Trophoblast cell (in vitro differentiated cells and primary cell): ENCODE measurements around the gene SDK2.

Source experiments
- DNase-seq, 2 donors: peaks; one replicate each; pipeline ENCODE4 v3.0.0-alpha.2; 2016
- H2AFZ ChIP-seq: 2 replicates; pipeline ENCODE4 v1.6.1; 2013; ENCODE audit warnings: low read length, moderate library complexity, mild to moderate bottlenecking; ENCODE audit not compliant: insufficient read depth, poor library complexity
- H2AK5ac ChIP-seq: 2 replicates; pipeline ENCODE4 v1.6.1; 2013; ENCODE audit warnings: mild to moderate bottlenecking, low read length
- H2BK120ac ChIP-seq: 2 replicates; pipeline ENCODE4 v1.6.1; 2013; ENCODE audit warnings: low read length, mild to moderate bottlenecking, moderate library complexity; ENCODE audit not compliant: insufficient read depth, poor library complexity
- H2BK12ac ChIP-seq: 2 replicates; pipeline ENCODE4 v1.6.1; 2013; ENCODE audit warnings: mild to moderate bottlenecking, low read length, moderate library complexity
- H2BK5ac ChIP-seq: 2 replicates; pipeline ENCODE4 v1.6.1; 2013; ENCODE audit warnings: low read length, low read depth, moderate library complexity, mild to moderate bottlenecking; ENCODE audit not compliant: poor library complexity
- H3K14ac ChIP-seq: 2 replicates; pipeline ENCODE4 v1.6.1; 2013; ENCODE audit warnings: mild to moderate bottlenecking, low read length
- H3K18ac ChIP-seq: 2 replicates; pipeline ENCODE4 v1.6.1; 2013; ENCODE audit warnings: mild to moderate bottlenecking, low read length
- H3K23ac ChIP-seq: 2 replicates; pipeline ENCODE4 v1.6.1; 2013; ENCODE audit warnings: low read length
- H3K27ac ChIP-seq: 2 replicates; pipeline ENCODE4 v1.5.1; 2013; ENCODE audit warnings: low read depth, mild to moderate bottlenecking, inconsistent platforms, low read length, moderate library complexity
- H3K27me3 ChIP-seq: 2 replicates; pipeline ENCODE4 v1.6.1; 2013; ENCODE audit warnings: inconsistent platforms, mild to moderate bottlenecking, low read length, moderate library complexity; ENCODE audit not compliant: insufficient read depth
- H3K36me3 ChIP-seq, 2 experiments: 1 replicate in 1 of 2; 2 replicates in 1 of 2; pipeline ENCODE4 v1.6.1; 2013; ENCODE audit warnings: low read length in 2 of 2, mild to moderate bottlenecking in 2 of 2, moderate library complexity in 1 of 2; ENCODE audit not compliant: insufficient read depth in 2 of 2, control insufficient read depth in 1 of 2
- H3K4ac ChIP-seq: 2 replicates; pipeline ENCODE4 v1.6.1; 2013; ENCODE audit warnings: low read depth, mild to moderate bottlenecking, low read length, moderate library complexity
- H3K4me1 ChIP-seq, 2 experiments: 1 replicate in 1 of 2; 2 replicates in 1 of 2; pipeline ENCODE4 v1.6.1; 2013; ENCODE audit warnings: low read length in 2 of 2, mild to moderate bottlenecking in 2 of 2, moderate library complexity in 1 of 2; ENCODE audit not compliant: insufficient read depth in 2 of 2, control insufficient read depth in 1 of 2
- H3K4me2 ChIP-seq: 2 replicates; pipeline ENCODE4 v1.6.1; 2013; ENCODE audit warnings: inconsistent platforms, mild to moderate bottlenecking, low read length, moderate library complexity
- H3K4me3 ChIP-seq: 2 replicates; pipeline ENCODE4 v1.5.1; 2013; ENCODE audit warnings: mild to moderate bottlenecking, low read depth, low read length, inconsistent platforms
- H3K79me1 ChIP-seq: one replicate; pipeline ENCODE4 v1.6.1; 2013; ENCODE audit warnings: low read length
- H3K79me2 ChIP-seq: 2 replicates; pipeline ENCODE4 v1.6.1; 2013; ENCODE audit warnings: low read length, mild to moderate bottlenecking; ENCODE audit not compliant: control insufficient read depth, insufficient read depth, poor library complexity
- H3K9ac ChIP-seq: 2 replicates; pipeline ENCODE4 v1.6.1; 2013; ENCODE audit warnings: mild to moderate bottlenecking, low read length
- H3K9me3 ChIP-seq: 2 replicates; pipeline ENCODE4 v1.6.1; 2013; ENCODE audit warnings: low read depth, mild to moderate bottlenecking, control low read depth, inconsistent platforms, low read length; ENCODE audit not compliant: insufficient read depth
- H4K12ac ChIP-seq: 2 replicates; pipeline ENCODE4 v1.6.1; 2013; ENCODE audit warnings: low read depth, mild to moderate bottlenecking, low read length, moderate library complexity
- H4K8ac ChIP-seq: 2 replicates; pipeline ENCODE4 v1.6.1; 2013; ENCODE audit warnings: low read depth, mild to moderate bottlenecking, low read length, moderate library complexity
- H4K91ac ChIP-seq: one replicate; pipeline ENCODE4 v1.6.1; 2013; ENCODE audit warnings: low read depth, mild to moderate bottlenecking, low read length, moderate library complexity
- WGBS: extraction: QIAGEN DNeasy Blood & Tissue Kit; methylation state at CpG from one replicate; pipeline ENCODE4 v1.1.7; 2013; ENCODE audit warnings: missing lambda C conversion rate; ENCODE audit not compliant: insufficient read length, insufficient coverage; ENCODE audit errors: extremely low coverage; 5-methylcytosine and 5-hydroxymethylcytosine counted together

SDK2 gene

DNA sequence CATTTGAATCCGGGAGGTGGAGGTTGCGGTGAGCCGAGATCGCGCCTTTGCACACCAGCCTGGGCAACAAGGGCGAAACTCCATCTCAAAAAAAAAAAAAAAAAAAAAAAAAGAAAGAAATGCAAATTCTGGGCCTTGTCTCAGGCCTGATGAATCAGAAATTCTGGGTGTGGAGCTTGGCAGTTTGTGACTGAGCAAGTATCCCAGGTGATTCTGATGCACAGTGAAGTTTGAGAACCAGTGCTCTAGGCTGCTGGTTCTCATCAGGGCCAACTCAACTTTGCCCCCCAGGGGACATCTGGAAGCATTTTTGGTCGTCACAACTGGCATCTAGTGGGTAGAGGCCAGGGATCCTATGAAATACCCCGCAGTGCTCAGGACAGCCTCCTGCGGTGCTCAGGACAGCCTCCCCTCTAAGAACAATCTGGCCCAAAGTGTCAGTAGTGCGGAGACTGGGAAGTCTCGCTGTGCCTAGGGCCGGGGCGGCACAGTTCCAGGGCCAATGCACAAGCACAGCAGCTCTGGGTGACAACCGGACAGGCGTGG is 55.9 kb downstream of the SDK2 start:
- H3K9ac ChIP-seq: no peak overlapping the region
- H3K14ac ChIP-seq: no peak overlapping the region
- no peaks in the 10 kb centered on the region for H3K79me2 ChIP-seq
- WGBS: no CpG with 5 or more reads among the region's 15 CpGs
- no peak overlapping the region for H4K8ac ChIP-seq
- H3K27me3 ChIP-seq: no peaks in the 10 kb centered on the region
- H3K4ac ChIP-seq: no peak overlapping the region
- H3K79me1 ChIP-seq: no peaks in the 10 kb centered on the region
- no peak overlapping the region for H3K27ac ChIP-seq
- H4K91ac ChIP-seq: no peak overlapping the region
- no peak overlapping the region for H3K23ac ChIP-seq
- H2BK12ac ChIP-seq: no peak overlapping the region
- H2BK120ac ChIP-seq: no peak overlapping the region
- H2AFZ ChIP-seq: no peak overlapping the region
- peaks cover 1% of the 10 kb centered on the region for H3K9me3 ChIP-seq
- H3K36me3 ChIP-seq: no peaks in the 10 kb centered on the region
- no peaks in the 10 kb centered on the region for H3K4me1 ChIP-seq
- no peak overlapping the region for H3K18ac ChIP-seq
- no peak overlapping the region for H2BK5ac ChIP-seq
- H4K12ac ChIP-seq: no peak overlapping the region
- no peak overlapping the region for H2AK5ac ChIP-seq
- no peak overlapping the region for H3K4me2 ChIP-seq
- peak in 1 of 2 donors; percentile 11 for DNase-seq
- no peak overlapping the region for H3K4me3 ChIP-seq

DNA sequence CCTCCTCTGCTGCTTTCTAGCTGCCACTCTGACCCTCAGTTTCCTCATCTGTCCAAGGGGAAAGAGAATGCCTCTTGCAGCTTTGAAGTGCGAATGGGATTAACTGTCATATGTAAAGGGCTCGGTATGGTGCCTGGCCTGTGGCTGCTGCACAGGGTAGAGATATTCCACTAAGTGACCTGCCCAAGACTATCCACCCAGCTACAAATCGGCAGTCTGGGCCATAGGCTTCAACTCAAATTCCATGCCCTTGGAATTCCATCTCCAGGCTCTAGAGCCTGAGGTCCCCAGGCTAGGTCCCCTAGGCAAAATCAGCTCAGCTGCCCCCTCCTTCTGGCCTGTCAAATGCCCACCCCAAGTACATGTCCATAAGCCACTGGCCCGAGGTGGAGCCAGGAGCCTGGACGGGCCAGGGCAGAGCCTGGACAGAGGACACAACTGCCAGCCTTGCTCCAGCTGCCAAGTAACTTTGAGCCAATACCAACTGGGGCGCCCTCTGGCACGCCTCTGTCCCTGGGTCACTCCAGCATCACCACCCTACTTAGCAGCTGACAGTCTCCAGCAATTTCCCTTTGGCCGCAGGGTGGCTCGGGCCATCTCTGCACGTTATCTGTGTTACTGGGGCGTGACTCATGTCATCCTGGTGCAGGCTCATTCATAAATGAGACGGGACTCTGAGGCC is 57.2 kb downstream of the SDK2 start:
- H3K4ac ChIP-seq: no peak overlapping the region
- H2BK120ac ChIP-seq: no peak overlapping the region
- H3K23ac ChIP-seq: no peak overlapping the region
- H3K27me3 ChIP-seq: no peaks in the 10 kb centered on the region
- no peak overlapping the region for H3K27ac ChIP-seq
- no peak overlapping the region for H3K18ac ChIP-seq
- H2AFZ ChIP-seq: no peak overlapping the region
- H4K91ac ChIP-seq: no peak overlapping the region
- no peaks in the 10 kb centered on the region for H3K79me2 ChIP-seq
- no peaks in the 10 kb centered on the region for H3K4me1 ChIP-seq
- no peak overlapping the region for H3K4me2 ChIP-seq
- no peaks in the 10 kb centered on the region for H3K36me3 ChIP-seq
- H4K12ac ChIP-seq: no peak overlapping the region
- H2AK5ac ChIP-seq: no peak overlapping the region
- H3K14ac ChIP-seq: no peak overlapping the region
- no peaks in the 10 kb centered on the region for H3K79me1 ChIP-seq
- no peak overlapping the region for H4K8ac ChIP-seq
- H3K4me3 ChIP-seq: no peak overlapping the region
- WGBS: no CpG with 5 or more reads among the region's 12 CpGs
- H2BK12ac ChIP-seq: no peak overlapping the region
- H3K9ac ChIP-seq: no peak overlapping the region
- no peaks in the 10 kb centered on the region for H3K9me3 ChIP-seq
- no peak overlapping the region for H2BK5ac ChIP-seq
- peak; percentile 92 to 94 for DNase-seq

DNA sequence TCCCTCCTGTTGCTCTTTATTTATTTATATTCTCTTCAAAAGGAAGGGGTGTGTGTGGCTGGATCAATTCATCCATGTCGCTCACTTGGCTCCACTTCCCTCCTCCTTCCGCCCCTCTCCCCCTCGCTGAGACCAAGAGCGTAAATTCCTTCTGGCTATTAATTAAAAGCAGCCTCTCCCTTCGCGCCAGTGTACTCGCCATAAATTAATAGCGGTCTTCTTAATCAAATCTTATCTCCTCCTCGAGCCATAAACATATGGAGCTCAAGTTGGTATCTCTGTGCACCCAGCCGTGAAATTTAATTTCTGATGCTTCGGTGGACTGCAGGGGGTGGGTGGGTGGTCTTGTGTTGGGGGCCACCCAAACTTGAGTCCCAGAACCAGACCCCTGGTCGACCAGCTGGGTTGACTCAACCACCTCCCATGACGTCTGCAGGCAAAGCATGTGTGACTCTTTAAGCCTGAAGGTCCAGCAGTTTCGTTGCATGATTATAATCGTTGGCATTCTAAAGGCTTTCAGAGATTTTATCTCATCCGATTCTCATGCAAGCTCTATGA is 57.9 kb downstream of the SDK2 start:
- Histone ChIP-seq H3K4ac (no peak overlapping the region), H3K9ac (no peak overlapping the region), H3K9me3 (no peaks in the 10 kb centered on the region), H4K12ac (no peak overlapping the region), H3K79me1 (no peaks in the 10 kb centered on the region), H3K27me3 (no peaks in the 10 kb centered on the region), H3K4me1 (no peaks in the 10 kb centered on the region), H4K91ac (no peak overlapping the region), H4K8ac (no peak overlapping the region), H2AFZ (no peak overlapping the region), H3K4me2 (no peak overlapping the region), H2BK5ac (no peak overlapping the region), H2BK120ac (no peak overlapping the region), H3K23ac (no peak overlapping the region), H3K79me2 (no peaks in the 10 kb centered on the region), H2BK12ac (no peak overlapping the region), H3K27ac (no peak overlapping the region), H3K14ac (no peak overlapping the region), H3K36me3 (no peaks in the 10 kb centered on the region), H2AK5ac (no peak overlapping the region), H3K4me3 (no peak overlapping the region), H3K18ac (no peak overlapping the region)
- DNase-seq: peak; percentile 85 to 96
- WGBS: no CpG with 5 or more reads among the region's 16 CpGs

GRCh38 chr17:73585583-73585982 is 58.7 kb downstream of the SDK2 start:
- Histone ChIP-seq H4K12ac (no peak overlapping the region), H3K9ac (no peak overlapping the region), H3K27me3 (no peaks in the 10 kb centered on the region), H2AFZ (no peak overlapping the region), H3K18ac (no peak overlapping the region), H2AK5ac (no peak overlapping the region), H3K14ac (no peak overlapping the region), H3K4ac (no peak overlapping the region), H3K4me1 (no peaks in the 10 kb centered on the region), H2BK12ac (no peak overlapping the region), H3K79me1 (no peaks in the 10 kb centered on the region), H3K4me3 (no peak overlapping the region), H3K4me2 (no peak overlapping the region), H2BK5ac (no peak overlapping the region), H4K91ac (no peak overlapping the region), H2BK120ac (no peak overlapping the region), H3K9me3 (no peaks in the 10 kb centered on the region), H4K8ac (no peak overlapping the region), H3K79me2 (no peaks in the 10 kb centered on the region), H3K23ac (no peak overlapping the region), H3K36me3 (no peaks in the 10 kb centered on the region), H3K27ac (no peak overlapping the region)
- WGBS: no CpG with 5 or more reads among the region's 5 CpGs
- DNase-seq: no peak
